HCT116 (cell line): Measurements from ENCODE around the gene ZNF318. TPM values are rescaled to one million over a fixed set of nuclear protein-coding genes. Genes with fewer than 3 reads are reported as not detected.

Source experiments
- ATAC-seq: fragments of 200-7000 bp; cut with Tn5 transposase; 2 replicates; pipeline ENCODE4 v1.9.1; 2020; ENCODE audit warnings: mild to moderate bottlenecking, moderate library complexity
- BruUV-seq: library from RNA; stranded (reverse); fragments of 400-500 nt; replicated peaks from 2 replicates; lab custom pipeline; 2021; lab: Mats Ljungman, UMichigan
- CTCF ChIA-PET: fragments of 300-600 bp; sonication (Branson Sonifier 250); formaldehyde crosslinking; loops from one replicate; lab custom pipeline; 2021; ENCODE audit warnings: antibody characterized with exemption; lab: Charles Lee
- POLR2A ChIA-PET: fragments of 300-600, 350-600 bp; sonication (Branson Sonifier 250); formaldehyde crosslinking; loops from one replicate; lab custom pipeline; 2021; ENCODE audit warnings: antibody characterized with exemption; lab: Charles Lee
- RAD21 ChIA-PET, 2 experiments: fragments of 300-600 bp; sonication (Branson Sonifier 250); formaldehyde crosslinking; loops; one replicate each; lab custom pipeline; 2023; ENCODE audit warnings: low total read pairs in 2 of 2; ENCODE audit not compliant: uncharacterized antibody in 2 of 2, unreplicated experiment in 2 of 2, low non-redundant PET in 1 of 2; lab: Charles Lee
- DNase-seq: peaks from one replicate; pipeline ENCODE4 v3.0.0-alpha.2; 2010; ENCODE audit warnings: low read depth, low spot score
- H2AFZ ChIP-seq: fragments of 200-600 bp; shearing (Covaris generic), sonication (generic); 2 replicates; pipeline ENCODE4 v1.6.1; 2017; ENCODE audit warnings: low read depth, mixed run types, mixed read lengths, antibody characterized with exemption, low read length; ENCODE audit not compliant: poor library complexity, severe bottlenecking
- H3K27ac ChIP-seq: 2 replicates; pipeline ENCODE4 v1.5.1; 2012; ENCODE audit warnings: low read depth, low read length
- H3K27me3 ChIP-seq: fragments of 200-600 bp; sonication (generic); 2 replicates; pipeline ENCODE4 v1.6.1; 2016; ENCODE audit warnings: mixed run types, low read length, mixed read lengths; ENCODE audit not compliant: insufficient read depth
- H3K36me3 ChIP-seq, 2 experiments: fragments of 200-500 bp in 1 of 2; fragments of 200-600 bp in 1 of 2; sonication (Bioruptor generic) in 1 of 2; sonication (generic) in 1 of 2; 2 replicates each; pipeline versions ENCODE4 v1.5.1 to v1.6.1; 2014 to 2016; ENCODE audit warnings: low read length in 2 of 2, inconsistent platforms in 1 of 2, mixed read lengths in 1 of 2, mixed run types in 1 of 2; ENCODE audit not compliant: insufficient read depth in 2 of 2, control insufficient read depth in 1 of 2
- H3K4me1 ChIP-seq, 2 experiments: fragments of 200-600 bp in 1 of 2; sonication (generic) in 1 of 2; 2 replicates each; pipeline versions ENCODE4 v1.5.1 to v1.6.1; 2012 to 2017; ENCODE audit warnings: low read length in 2 of 2, inconsistent platforms in 1 of 2, mild to moderate bottlenecking in 1 of 2, mixed read lengths in 1 of 2, mixed run types in 1 of 2, moderate library complexity in 1 of 2; ENCODE audit not compliant: insufficient read depth in 2 of 2, control insufficient read depth in 1 of 2
- H3K4me2 ChIP-seq: fragments of 200-600 bp; sonication (generic); 2 replicates; pipeline ENCODE4 v1.6.1; 2017; ENCODE audit warnings: mixed run types, low read length, mixed read lengths
- H3K4me3 ChIP-seq, 2 experiments: fragments of 200-600 bp in 1 of 2; sonication (generic) in 1 of 2; replicated peaks in 1 of 2; 2 replicates each; pipeline ENCODE4 v1.5.1; 2011 to 2016; ENCODE audit warnings: low read length in 2 of 2, control low read depth in 1 of 2, low read depth in 1 of 2, mild to moderate bottlenecking in 1 of 2, mixed read lengths in 1 of 2, mixed run types in 1 of 2
- H3K79me2 ChIP-seq: fragments of 200-600 bp; sonication (generic); 2 replicates; pipeline ENCODE4 v1.6.1; 2017; ENCODE audit warnings: mild to moderate bottlenecking, mixed run types, low read length, moderate library complexity, mixed read lengths; ENCODE audit not compliant: insufficient read depth
- H3K9ac ChIP-seq: fragments of 200-600 bp; sonication (generic); 2 replicates; pipeline ENCODE4 v1.6.1; 2016; ENCODE audit warnings: low read length, mixed read lengths
- H3K9me2 ChIP-seq: fragments of 200-600 bp; sonication (generic), shearing (Covaris generic); 2 replicates; pipeline ENCODE4 v1.6.1; 2017; ENCODE audit warnings: mixed run types, mild to moderate bottlenecking, moderate library complexity; ENCODE audit not compliant: insufficient read depth
- H3K9me3 ChIP-seq, 2 experiments: fragments of 200-500 bp in 1 of 2; fragments of 200-600 bp in 1 of 2; sonication (Bioruptor generic) in 1 of 2; sonication (generic) in 1 of 2; 2 replicates each; pipeline ENCODE4 v1.6.1; 2014 to 2017; ENCODE audit warnings: low read length in 2 of 2, mixed read lengths in 2 of 2, inconsistent platforms in 1 of 2, low read depth in 1 of 2, mild to moderate bottlenecking in 1 of 2, mixed run types in 1 of 2, moderate library complexity in 1 of 2; ENCODE audit not compliant: control insufficient read depth in 1 of 2, insufficient read depth in 1 of 2
- H4K20me1 ChIP-seq: fragments of 200-600 bp; sonication (generic), shearing (Covaris generic); 2 replicates; pipeline ENCODE4 v1.6.1; 2017; ENCODE audit warnings: mixed run types, mild to moderate bottlenecking, moderate library complexity; ENCODE audit not compliant: insufficient read depth
- ATF3 ChIP-seq: IDR thresholded peaks from 2 replicates; pipeline ENCODE4 v1.6.1; 2012
- CEBPB ChIP-seq: IDR thresholded peaks from 2 replicates; pipeline ENCODE4 v1.6.1; 2012; ENCODE audit warnings: low read depth
- CTCF ChIP-seq, 3 experiments: fragments of 200-600 bp in 1 of 3; sonication (generic) in 1 of 3; IDR thresholded peaks in 2 of 3; conservative IDR thresholded peaks in 1 of 3; 2 replicates each; pipeline ENCODE4 v1.5.1; 2012 to 2017; ENCODE audit warnings: low read depth in 2 of 3, low read length in 2 of 3, antibody characterized with exemption in 1 of 3, borderline replicate concordance in 1 of 3, control low read depth in 1 of 3, mild to moderate bottlenecking in 1 of 3, mixed read lengths in 1 of 3, mixed run types in 1 of 3, moderate library complexity in 1 of 3; ENCODE audit not compliant: insufficient read depth in 1 of 3
- EZH2 ChIP-seq: fragments of 200-600 bp; sonication (generic); IDR thresholded peaks from 2 replicates; pipeline ENCODE4 v1.6.1; 2017; ENCODE audit warnings: antibody characterized with exemption, mixed run types
- POLR2AphosphoS5 ChIP-seq: IDR thresholded peaks from 2 replicates; pipeline ENCODE4 v1.6.1; 2011; ENCODE audit warnings: mild to moderate bottlenecking, low read depth, low read length, moderate library complexity
- YY1 ChIP-seq: IDR thresholded peaks from 2 replicates; pipeline ENCODE4 v1.6.1; 2011; ENCODE audit warnings: low read length, low read depth, moderate library complexity, mild to moderate bottlenecking; ENCODE audit not compliant: insufficient replicate concordance; ENCODE audit errors: extremely low read depth
- ZBTB33 ChIP-seq: IDR thresholded peaks from 2 replicates; pipeline ENCODE4 v1.6.1; 2011; ENCODE audit warnings: mild to moderate bottlenecking, low read length, moderate library complexity; ENCODE audit not compliant: insufficient replicate concordance; ENCODE audit errors: extremely low read depth
- ZNF274 ChIP-seq: fragments of 200-500 bp; sonication (Bioruptor generic); IDR thresholded peaks from 2 replicates; pipeline ENCODE4 v1.6.1; 2014; ENCODE audit warnings: mild to moderate bottlenecking, low read depth, low read length, inconsistent platforms
- intact Hi-C: fragments of 100-400 bp; cut with micrococcal nuclease; formaldehyde crosslinking; loops from 2 replicates; pipeline ENCODE4 v1.10.0; 2022
- total RNA-seq: library from RNA; stranded (reverse); gene quantifications from one replicate; pipeline ENCODE4 v1.2.1, GENCODE V29; 2021; ENCODE audit not compliant: unreplicated experiment

The ZNF318 gene
- total RNA-seq, 1 experiment from 2014 or later, result 15.2 TPM

GRCh38 chr6:43286980-43287716, 82.3 kb downstream of the ZNF318 start:
- intact Hi-C loops, result no loop called here
- H3K4me3 ChIP-seq, result no peak overlapping the region
- TF ChIP-seq EZH2, result no peak
- TF ChIP-seq ZNF274, result no peak
- no peak for TF ChIP-seq POLR2AphosphoS5
- TF ChIP-seq ZBTB33, result no peak
- no peak for TF ChIP-seq CEBPB
- TF ChIP-seq YY1, result no peak
- TF ChIP-seq CTCF (IDR thresholded peaks at IDR 0.05 in 2 of 3, conservative IDR thresholded peaks at IDR 0.05 in 1 of 3; ENCODE audit: borderline replicate concordance in 1 of 3, insufficient read depth in 1 of 3, low read depth in 2 of 3, low read length in 2 of 3), result peak in 1 of 3 experiments; percentile 10; a peak in 1 of 6 replicates
- no peak for TF ChIP-seq ATF3
- DNase-seq (no peak), ATAC-seq (no peak; the same call in 1 of the 2 replicates)
- H4K20me1 ChIP-seq, result no peaks in the 10 kb centered on the region
- CTCF ChIA-PET, result interaction anchor here (0.6 to 1.6 kb wide), 2 partner anchors 11 to 47 kb away, joined by 3 read pairs; partner anchors contain the start of gene SLC22A7
- no peaks in the 10 kb centered on the region for H3K36me3 ChIP-seq
- no peaks in the 10 kb centered on the region for H3K9me3 ChIP-seq
- H3K27ac ChIP-seq, result no peak overlapping the region
- H3K9ac ChIP-seq, result no peak overlapping the region
- H3K79me2 ChIP-seq, result no peaks in the 10 kb centered on the region
- POLR2A ChIA-PET, result no interaction called here
- H3K4me2 ChIP-seq, result no peak overlapping the region
- RAD21 ChIA-PET, result interaction anchor here in 1 of 2 experiments (1.0 kb wide), 1 partner anchor 58 kb away, joined by 3 read pairs; the partner anchor contains the start of gene DNPH1
- H3K4me1 ChIP-seq, result no peaks in the 10 kb centered on the region
- no peaks in the 10 kb centered on the region for H3K27me3 ChIP-seq
- no TSS peak for BruUV-seq
- no peaks in the 10 kb centered on the region for H3K9me2 ChIP-seq
- H2AFZ ChIP-seq, result no peak overlapping the region
